ENCODE data around the gene ZNF691.
A peak's percentile ranks its signal among the peaks of the same experiment; 100 is the strongest.
"Not testable (repeated sequence)": the region's sequence is repeated elsewhere in the genome, so short reads cannot be mapped to it uniquely, and the experiment has no call there.

The ZNF691 gene

GRCh38 chr1:42833981-42834380, 12.4 kb upstream of the ZNF691 start:
- no peak for DNase-seq

GRCh38 chr1:42834803-42835202, 11.6 kb upstream of the ZNF691 start:
- no peak for DNase-seq

- DNase-seq, result no peak
Measured at GRCh38 chr1:42835422-42835821, 11.0 kb upstream of the ZNF691 start.

- DNase-seq, result no peak
Measured at GRCh38 chr1:42837709-42838108, 8.7 kb upstream of the ZNF691 start.

- no peak for DNase-seq
Measured at GRCh38 chr1:42838482-42839190, 7.8 kb upstream of the ZNF691 start.

GRCh38 chr1:42841010-42841409, 5.4 kb upstream of the ZNF691 start:
- DNase-seq, result no peak

GRCh38 chr1:42841440-42842147, 4.8 kb upstream of the ZNF691 start:
- no peak for DNase-seq

GRCh38 chr1:42844592-42845140, 1.7 kb upstream of the ZNF691 start:
- no peak for DNase-seq

GRCh38 chr1:42845193-42845592, 1.2 kb upstream of the ZNF691 start:
- DNase-seq, result no peak

- peak in 1 of 2 experiments; percentile 55 for DNase-seq
Measured at GRCh38 chr1:42845866-42846256, 552 bp upstream of the ZNF691 start.

- no peak for DNase-seq
Measured at GRCh38 chr1:42847111-42847595, 740 bp downstream of the ZNF691 start.

- no peak for DNase-seq
Measured at GRCh38 chr1:42847721-42848460, 1.5 kb downstream of the ZNF691 start.

- DNase-seq, result no peak
Measured at GRCh38 chr1:42848823-42849537, 2.6 kb downstream of the ZNF691 start.

GRCh38 chr1:42849944-42850343, 3.5 kb downstream of the ZNF691 start:
- no peak for DNase-seq

- DNase-seq, result no peak
Measured at GRCh38 chr1:42851420-42851819, 5.0 kb downstream of the ZNF691 start.

- no peak for DNase-seq
Measured at GRCh38 chr1:42851960-42852607, 5.7 kb downstream of the ZNF691 start.

- no peak for DNase-seq
Measured at GRCh38 chr1:42852608-42852980, 6.2 kb downstream of the ZNF691 start.

GRCh38 chr1:42853116-42853884, 6.9 kb downstream of the ZNF691 start:
- DNase-seq, result no peak

GRCh38 chr1:42856554-42856953, 10.1 kb downstream of the ZNF691 start:
- not testable (repeated sequence) for DNase-seq

- not testable (repeated sequence) for DNase-seq
Measured at GRCh38 chr1:42859366-42859765, 13.0 kb downstream of the ZNF691 start.

- DNase-seq, result no peak
Measured at GRCh38 chr1:42860339-42861013, 14.1 kb downstream of the ZNF691 start.
